ENCODE results near the gene SPRTN.

The SPRTN gene

DNA sequence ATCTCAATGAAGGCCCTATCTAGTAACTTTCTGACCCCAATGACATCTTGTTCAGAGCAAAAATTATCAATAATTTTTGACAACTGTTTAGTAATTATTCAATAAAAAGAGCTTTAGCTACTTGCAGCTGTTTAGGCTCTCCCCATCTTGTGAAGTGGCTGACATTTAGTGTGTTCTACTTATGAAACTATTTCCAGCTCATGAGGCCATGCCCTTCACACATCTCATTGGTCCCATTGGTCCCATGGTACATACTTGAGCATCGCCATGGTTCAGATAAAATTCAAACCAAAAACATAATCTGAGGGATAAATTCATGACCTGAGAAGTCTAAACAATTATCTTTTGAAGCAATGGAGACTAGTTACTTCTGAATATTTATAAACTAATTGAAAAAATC, 24.2 kb downstream of the SPRTN start:
- TF ChIP-seq, protein P1, sequence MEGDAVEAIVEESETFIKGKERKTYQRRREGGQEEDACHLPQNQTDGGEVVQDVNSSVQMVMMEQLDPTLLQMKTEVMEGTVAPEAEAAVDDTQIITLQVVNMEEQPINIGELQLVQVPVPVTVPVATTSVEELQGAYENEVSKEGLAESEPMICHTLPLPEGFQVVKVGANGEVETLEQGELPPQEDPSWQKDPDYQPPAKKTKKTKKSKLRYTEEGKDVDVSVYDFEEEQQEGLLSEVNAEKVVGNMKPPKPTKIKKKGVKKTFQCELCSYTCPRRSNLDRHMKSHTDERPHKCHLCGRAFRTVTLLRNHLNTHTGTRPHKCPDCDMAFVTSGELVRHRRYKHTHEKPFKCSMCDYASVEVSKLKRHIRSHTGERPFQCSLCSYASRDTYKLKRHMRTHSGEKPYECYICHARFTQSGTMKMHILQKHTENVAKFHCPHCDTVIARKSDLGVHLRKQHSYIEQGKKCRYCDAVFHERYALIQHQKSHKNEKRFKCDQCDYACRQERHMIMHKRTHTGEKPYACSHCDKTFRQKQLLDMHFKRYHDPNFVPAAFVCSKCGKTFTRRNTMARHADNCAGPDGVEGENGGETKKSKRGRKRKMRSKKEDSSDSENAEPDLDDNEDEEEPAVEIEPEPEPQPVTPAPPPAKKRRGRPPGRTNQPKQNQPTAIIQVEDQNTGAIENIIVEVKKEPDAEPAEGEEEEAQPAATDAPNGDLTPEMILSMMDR (conservative IDR thresholded peaks at IDR 0.05): no peak
- H3K27ac ChIP-seq: no peak overlapping the region

DNA sequence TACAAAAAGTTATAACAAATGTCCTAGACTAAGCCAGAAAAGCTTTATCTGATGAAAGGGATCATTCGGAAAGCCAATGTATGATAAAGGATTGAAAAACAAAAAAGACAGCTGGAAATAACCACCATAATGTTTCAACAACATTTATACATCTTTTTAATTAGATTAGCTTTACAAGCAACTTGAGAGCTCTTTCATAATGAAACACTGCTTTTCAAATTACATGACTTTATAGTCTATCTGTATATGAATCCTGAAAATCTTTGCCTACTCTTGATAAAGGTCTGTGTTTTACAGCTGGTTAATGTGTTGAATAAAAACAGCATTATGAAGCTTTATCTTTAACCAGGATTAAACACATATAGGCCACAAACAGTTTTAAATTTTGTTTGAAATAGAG, 25.5 kb downstream of the SPRTN start:
- no peak overlapping the region for H3K27ac ChIP-seq
- TF ChIP-seq, protein P1 (conservative IDR thresholded peaks at IDR 0.05): no peak

DNA sequence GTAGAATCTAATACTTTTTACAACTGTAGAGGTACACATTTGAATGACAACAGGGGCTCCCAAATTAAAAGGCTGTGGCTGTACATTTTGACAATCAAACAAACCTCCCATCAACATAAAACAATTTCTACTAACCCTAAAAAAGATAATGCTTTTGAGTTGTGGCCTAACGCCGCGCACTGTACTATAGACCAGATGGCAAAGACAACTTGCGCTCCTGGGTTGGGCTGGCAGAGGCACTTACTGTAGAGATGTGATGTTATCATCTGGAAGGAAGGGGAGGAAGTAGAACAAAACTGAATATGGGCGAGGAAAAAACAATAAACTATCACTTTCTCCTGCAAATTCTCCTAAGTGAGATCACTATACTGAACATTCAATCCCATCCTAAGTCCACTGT, 26.1 kb downstream of the SPRTN start:
- TF ChIP-seq, protein P1 (conservative IDR thresholded peaks at IDR 0.05): no peak

DNA sequence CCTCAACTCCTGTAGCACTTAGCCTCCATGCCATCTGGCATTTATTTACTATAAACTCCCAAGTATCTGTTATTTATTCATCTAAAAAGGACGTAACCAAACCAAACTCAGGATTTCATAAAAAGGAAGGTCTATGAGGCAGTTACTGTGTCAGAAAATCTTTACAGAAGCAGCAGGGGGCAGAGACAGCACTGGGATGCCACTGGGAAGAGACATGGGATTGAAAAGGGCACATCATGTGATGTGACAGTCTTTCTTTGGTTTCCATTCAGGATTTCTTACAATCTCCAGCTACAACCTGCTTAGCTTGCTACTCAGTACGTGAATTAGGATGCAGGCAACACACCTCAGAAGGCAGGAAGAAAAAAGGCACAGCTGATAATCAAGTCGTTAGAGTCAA, 31.2 kb downstream of the SPRTN start:
- TF ChIP-seq, protein P1 (conservative IDR thresholded peaks at IDR 0.05): peak; percentile 51
- H3K27ac ChIP-seq: no peak overlapping the region

More for the DNA sequence above, 26.1 kb downstream of the SPRTN start:
- no peak overlapping the region for H3K27ac ChIP-seq

DNA sequence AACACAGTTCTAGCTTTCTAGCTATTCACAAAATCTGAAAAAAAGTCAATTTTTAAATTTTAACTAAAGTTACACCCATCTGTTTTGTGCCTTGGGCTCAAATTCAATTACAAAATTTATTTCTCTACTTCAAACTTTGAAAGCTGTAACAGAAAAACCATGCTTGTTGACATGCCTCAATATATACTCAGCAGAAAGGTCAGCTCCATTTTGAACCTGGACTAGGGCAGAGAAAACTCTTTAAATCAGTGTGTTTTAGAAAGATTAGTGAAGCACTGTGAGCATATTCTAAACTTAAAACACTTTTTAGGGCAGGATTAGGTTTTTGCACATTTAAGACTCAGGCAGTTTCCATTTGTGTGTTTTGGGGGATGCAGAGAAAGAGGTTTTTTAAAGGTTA, 34.4 kb downstream of the SPRTN start:
- TF ChIP-seq, protein P1 (conservative IDR thresholded peaks at IDR 0.05): no peak
- H3K27ac ChIP-seq: no peak overlapping the region

DNA sequence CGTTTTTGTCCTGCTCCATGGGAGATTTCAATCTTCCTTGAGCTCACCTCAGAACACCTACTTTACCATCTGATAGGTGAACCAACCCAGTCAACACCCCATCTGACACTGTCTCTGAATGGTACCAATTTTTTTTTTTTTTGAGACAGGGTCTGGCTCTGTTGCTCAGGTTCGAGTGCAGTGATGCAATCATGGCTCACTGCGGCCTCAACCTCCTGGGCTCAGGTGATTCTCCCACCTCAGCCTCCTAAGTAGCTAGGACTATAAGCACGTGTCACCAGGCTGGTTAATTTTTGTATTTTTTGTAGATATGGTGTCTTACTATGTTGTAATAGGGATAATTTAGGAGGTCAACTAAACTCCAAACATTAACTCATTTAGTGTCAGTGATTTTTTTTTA, 36.3 kb downstream of the SPRTN start:
- TF ChIP-seq, protein P1 (conservative IDR thresholded peaks at IDR 0.05): no peak

DNA sequence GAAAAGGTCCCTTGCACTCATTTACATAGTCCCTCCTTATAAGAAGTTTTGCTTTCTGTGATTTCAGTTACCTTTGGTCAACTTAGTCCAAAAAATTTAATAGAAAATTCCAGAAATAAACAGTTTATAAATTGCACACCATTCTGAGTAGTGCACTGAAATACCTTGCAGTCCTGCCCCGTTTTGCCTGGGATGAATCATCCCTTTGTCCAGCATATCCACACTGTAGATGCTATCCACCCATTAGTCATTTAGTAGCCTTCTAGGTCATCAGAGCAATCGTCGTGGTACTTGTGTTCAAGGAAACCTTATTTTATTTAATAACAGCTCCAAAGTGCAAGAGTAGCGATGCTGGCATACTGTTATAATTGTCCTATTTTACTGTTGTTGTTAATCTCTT, 38.0 kb downstream of the SPRTN start:
- no peak overlapping the region for H3K27ac ChIP-seq
- TF ChIP-seq, protein P1 (conservative IDR thresholded peaks at IDR 0.05): no peak

More for the DNA sequence above, 36.3 kb downstream of the SPRTN start:
- no peak overlapping the region for H3K27ac ChIP-seq

Measured in VCaP (cell line).